ENCODE measurements around the gene RXRB.

DNA sequence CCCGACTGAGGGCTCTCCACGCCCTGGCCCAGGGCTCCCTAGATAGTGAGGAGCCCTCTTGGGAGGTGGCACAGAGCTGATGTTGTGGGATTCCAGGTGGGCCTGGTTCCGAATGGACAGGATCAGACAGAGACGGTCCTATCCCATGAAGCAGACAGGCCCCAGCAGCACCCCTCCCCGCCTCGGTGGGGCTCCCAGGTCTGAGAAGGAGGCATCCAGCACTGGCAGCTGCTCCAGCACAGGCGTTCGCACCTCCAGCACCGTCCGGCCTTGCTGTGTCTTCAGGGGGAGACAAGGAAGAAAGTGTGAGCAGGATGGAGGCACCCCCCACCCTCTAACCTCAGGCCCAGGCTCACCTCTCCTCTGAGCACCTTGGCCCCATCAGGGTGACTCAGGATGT is 36.9 kb downstream of the RXRB start:
- TF ChIP-seq, protein P1, sequence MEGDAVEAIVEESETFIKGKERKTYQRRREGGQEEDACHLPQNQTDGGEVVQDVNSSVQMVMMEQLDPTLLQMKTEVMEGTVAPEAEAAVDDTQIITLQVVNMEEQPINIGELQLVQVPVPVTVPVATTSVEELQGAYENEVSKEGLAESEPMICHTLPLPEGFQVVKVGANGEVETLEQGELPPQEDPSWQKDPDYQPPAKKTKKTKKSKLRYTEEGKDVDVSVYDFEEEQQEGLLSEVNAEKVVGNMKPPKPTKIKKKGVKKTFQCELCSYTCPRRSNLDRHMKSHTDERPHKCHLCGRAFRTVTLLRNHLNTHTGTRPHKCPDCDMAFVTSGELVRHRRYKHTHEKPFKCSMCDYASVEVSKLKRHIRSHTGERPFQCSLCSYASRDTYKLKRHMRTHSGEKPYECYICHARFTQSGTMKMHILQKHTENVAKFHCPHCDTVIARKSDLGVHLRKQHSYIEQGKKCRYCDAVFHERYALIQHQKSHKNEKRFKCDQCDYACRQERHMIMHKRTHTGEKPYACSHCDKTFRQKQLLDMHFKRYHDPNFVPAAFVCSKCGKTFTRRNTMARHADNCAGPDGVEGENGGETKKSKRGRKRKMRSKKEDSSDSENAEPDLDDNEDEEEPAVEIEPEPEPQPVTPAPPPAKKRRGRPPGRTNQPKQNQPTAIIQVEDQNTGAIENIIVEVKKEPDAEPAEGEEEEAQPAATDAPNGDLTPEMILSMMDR (IDR thresholded peaks at IDR 0.05) = no peak
- no peak for TF ChIP-seq POLR2AphosphoS5 (IDR thresholded peaks at IDR 0.05)
- TF ChIP-seq POLR2A (IDR thresholded peaks at IDR 0.05) = no peak
- no peak for TF ChIP-seq EP300 (IDR thresholded peaks at IDR 0.05)
